ENCODE results near the gene PHOSPHO1.

PHOSPHO1 gene

GRCh38 chr17:49198211-49198610 is 32.4 kb downstream of the PHOSPHO1 start:
- H3K9me3 ChIP-seq (ENCODE audit: control insufficient read depth, insufficient read depth, low read depth, low read length): no peaks in the 10 kb centered on the region
- H3K4me1 ChIP-seq (ENCODE audit: control insufficient read depth, insufficient read depth, low read length): no peaks in the 10 kb centered on the region
- POLR2A ChIA-PET: no interaction called here
- CTCF ChIA-PET: interaction anchor here (0.6 to 1.1 kb wide), 9 partner anchors 14 to 435 kb away, joined by 3 to 7 read pairs (median 4); no protein-coding TSS in a partner anchor
- no peak overlapping the region for H3K27ac ChIP-seq (ENCODE audit: extremely low read depth, low read depth, low read length)
- TF ChIP-seq ZNF692 (tag by site-specific recombination; IDR thresholded peaks at IDR 0.05) (no peak), ZNF362 (tag by site-specific recombination; IDR thresholded peaks at IDR 0.05) (no peak), ZNF514 (tag by site-specific recombination; IDR thresholded peaks at IDR 0.05) (no peak), ZSCAN23 (tag by site-specific recombination; IDR thresholded peaks at IDR 0.05) (no peak), REPIN1 (tag by site-specific recombination; IDR thresholded peaks at IDR 0.05; ENCODE audit: low read depth) (no peak), ZNF174 (tag by site-specific recombination; IDR thresholded peaks at IDR 0.05) (no peak), ZBTB49 (tag by site-specific recombination; IDR thresholded peaks at IDR 0.05; ENCODE audit: low read depth) (no peak), ZNF292 (tag by site-specific recombination; IDR thresholded peaks at IDR 0.05; ENCODE audit: borderline replicate concordance, low read depth) (no peak), ZBTB44 (tag by site-specific recombination; IDR thresholded peaks at IDR 0.05) (no peak), ZNF624 (tag by site-specific recombination; IDR thresholded peaks at IDR 0.05) (no peak), ZBTB1 (tag by site-specific recombination; IDR thresholded peaks at IDR 0.05) (no peak), ZNF561 (tag by site-specific recombination; IDR thresholded peaks at IDR 0.05; ENCODE audit: borderline replicate concordance) (no peak), ZBTB48 (tag by site-specific recombination; IDR thresholded peaks at IDR 0.05) (no peak), ZSCAN18 (tag by site-specific recombination; IDR thresholded peaks at IDR 0.05) (no peak), PRDM6 (tag by site-specific recombination; IDR thresholded peaks at IDR 0.05) (no peak), ZNF510 (tag by site-specific recombination; IDR thresholded peaks at IDR 0.05; ENCODE audit: insufficient replicate concordance) (no peak), ZNF645 (tag by site-specific recombination; IDR thresholded peaks at IDR 0.05) (no peak), BCL11A (tag by site-specific recombination; IDR thresholded peaks at IDR 0.05; ENCODE audit: low read depth) (no peak), INSM2 (tag by site-specific recombination; IDR thresholded peaks at IDR 0.05) (no peak), ZNF529 (tag by site-specific recombination; IDR thresholded peaks at IDR 0.05; ENCODE audit: insufficient replicate concordance) (no peak)
- no peaks in the 10 kb centered on the region for H3K36me3 ChIP-seq (ENCODE audit: control insufficient read depth in 2 of 2, insufficient read depth in 1 of 2, low read length in 2 of 2)
- no peak overlapping the region for H3K4me3 ChIP-seq (ENCODE audit: low read depth, low read length)

Measured in HEK293 (cell line).